COLO668 (cell line): ENCODE data around the gene NAA10.

ENCODE experiments used
- DNase-seq: peaks from one replicate; lab custom pipeline; 2025; ENCODE audit not compliant: unreplicated experiment; lab: John Stamatoyannopoulos, UW

Gene NAA10

GRCh38 chrX:153967536-153968224 lies 32.8 kb upstream of the NAA10 start:
- no peak for DNase-seq

- no peak for DNase-seq
Measured at GRCh38 chrX:153966841-153967535, 32.2 kb upstream of the NAA10 start.

GRCh38 chrX:153966283-153966688 lies 31.4 kb upstream of the NAA10 start:
- DNase-seq = no peak

- DNase-seq = no peak
Measured at GRCh38 chrX:153965406-153965805, 30.6 kb upstream of the NAA10 start.

- DNase-seq = no peak
Measured at GRCh38 chrX:153964105-153964504, 29.3 kb upstream of the NAA10 start.

GRCh38 chrX:153963546-153963945 lies 28.7 kb upstream of the NAA10 start:
- DNase-seq = no peak

GRCh38 chrX:153961292-153961691 lies 26.5 kb upstream of the NAA10 start:
- DNase-seq = no peak

GRCh38 chrX:153960786-153961185 lies 25.9 kb upstream of the NAA10 start:
- DNase-seq = no peak

GRCh38 chrX:153960077-153960476 lies 25.2 kb upstream of the NAA10 start:
- no peak for DNase-seq

GRCh38 chrX:153959649-153960048 lies 24.8 kb upstream of the NAA10 start:
- DNase-seq = no peak

GRCh38 chrX:153958605-153959004 lies 23.8 kb upstream of the NAA10 start:
- DNase-seq = no peak

GRCh38 chrX:153957224-153957623 lies 22.4 kb upstream of the NAA10 start:
- DNase-seq = no peak

- no peak for DNase-seq
Measured at GRCh38 chrX:153956044-153956907, 21.4 kb upstream of the NAA10 start.

GRCh38 chrX:153955228-153955732 lies 20.4 kb upstream of the NAA10 start:
- DNase-seq = no peak

- no peak for DNase-seq
Measured at GRCh38 chrX:153954558-153955227, 19.9 kb upstream of the NAA10 start.

GRCh38 chrX:153953892-153954557 lies 19.2 kb upstream of the NAA10 start:
- no peak for DNase-seq

- peak; percentile 66 for DNase-seq
Measured at GRCh38 chrX:153953342-153953830, 18.5 kb upstream of the NAA10 start.

GRCh38 chrX:153952373-153953026 lies 17.7 kb upstream of the NAA10 start:
- no peak for DNase-seq

GRCh38 chrX:153951683-153952372 lies 17.0 kb upstream of the NAA10 start:
- DNase-seq = no peak
